ENCODE results near the gene TMEM11.

TMEM11 gene

DNA sequence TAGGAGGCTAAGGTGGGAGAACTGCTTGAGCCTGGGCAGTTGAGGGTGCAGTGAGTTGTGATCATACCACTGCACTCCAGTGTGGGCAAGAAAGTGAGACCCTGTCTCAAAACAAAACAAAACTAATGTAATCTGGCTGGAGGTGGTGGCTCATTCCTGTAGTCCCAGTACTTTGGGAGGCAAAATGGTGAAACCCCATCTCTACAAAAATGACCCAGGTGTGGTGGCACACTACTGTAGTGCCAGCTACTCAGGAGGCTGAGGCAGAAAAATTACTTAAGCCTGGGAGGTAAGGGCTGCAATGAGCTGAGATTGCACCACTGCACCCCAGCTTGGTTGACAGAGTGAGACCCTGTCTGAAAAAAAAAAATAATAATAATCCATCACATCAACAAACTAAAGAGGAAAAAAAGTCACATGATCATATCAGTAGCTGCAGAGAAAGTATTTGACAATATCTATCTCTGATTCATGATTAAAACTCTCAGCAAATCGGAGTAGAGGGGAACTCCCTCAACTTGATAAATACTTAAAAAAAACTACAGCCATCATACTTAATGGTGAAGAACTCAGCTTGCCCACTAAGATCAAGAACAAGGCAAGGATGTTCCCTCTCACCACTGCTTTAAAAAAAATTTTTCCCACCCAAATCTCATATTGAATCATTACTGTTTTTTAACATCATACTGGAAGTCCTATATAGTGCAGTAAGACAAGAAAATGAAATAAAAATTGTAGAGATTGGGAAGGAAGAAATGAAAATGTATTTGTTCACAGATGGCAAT is 56.2 kb downstream of the TMEM11 start:
- no peak for DNase-seq

DNA sequence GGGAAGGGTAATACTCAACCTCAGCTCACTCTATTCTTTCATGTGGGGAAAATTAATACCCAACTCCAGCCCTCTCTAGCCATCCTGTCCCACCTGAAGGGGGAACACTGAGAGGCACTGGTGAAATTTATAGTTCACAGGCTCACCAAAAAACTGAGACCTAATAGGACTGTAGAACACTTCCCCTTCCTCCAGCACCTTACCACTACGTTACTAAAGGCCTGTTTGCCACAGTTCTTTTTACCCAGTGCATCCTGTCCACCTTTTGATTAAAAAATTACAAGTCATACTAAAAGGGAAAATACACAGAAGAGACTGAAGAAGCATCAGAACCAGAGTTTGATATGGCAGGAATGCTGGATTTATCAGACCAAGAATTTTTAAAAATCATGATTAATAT is 61.2 kb downstream of the TMEM11 start:
- DNase-seq: no peak

DNA sequence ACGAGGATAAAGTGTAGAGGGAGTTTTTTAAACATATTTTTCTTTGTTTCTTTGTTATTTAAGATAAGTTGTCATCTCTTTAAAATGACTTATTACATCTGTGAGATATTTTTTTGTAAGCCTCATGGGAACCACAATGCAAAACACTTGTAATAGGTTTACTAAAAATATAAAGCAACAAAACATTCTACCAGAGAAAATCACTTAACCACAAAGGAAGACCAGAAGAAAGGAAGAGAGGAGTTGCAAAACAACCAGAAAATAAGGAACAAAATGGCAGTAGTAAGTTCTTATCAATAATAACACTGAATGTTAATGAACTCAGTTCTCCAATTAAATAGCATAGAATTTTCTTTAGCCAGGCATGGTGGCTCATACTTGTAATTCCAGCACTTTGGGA is 64.3 kb downstream of the TMEM11 start:
- no peak for DNase-seq

All from DMS79 treated with DMSO at 0.1 percent for 48 hours (cell line).